Central memory CD4-positive, alpha-beta T cell (primary cell): ENCODE data around the gene LDLRAD4.

Source experiments
- DNase-seq: peaks from one replicate; pipeline ENCODE4 v3.0.0; 2022

The LDLRAD4 gene

GRCh38 chr18:13524811-13525210, 306.3 kb downstream of the LDLRAD4 start:
- DNase-seq: no peak

DNA sequence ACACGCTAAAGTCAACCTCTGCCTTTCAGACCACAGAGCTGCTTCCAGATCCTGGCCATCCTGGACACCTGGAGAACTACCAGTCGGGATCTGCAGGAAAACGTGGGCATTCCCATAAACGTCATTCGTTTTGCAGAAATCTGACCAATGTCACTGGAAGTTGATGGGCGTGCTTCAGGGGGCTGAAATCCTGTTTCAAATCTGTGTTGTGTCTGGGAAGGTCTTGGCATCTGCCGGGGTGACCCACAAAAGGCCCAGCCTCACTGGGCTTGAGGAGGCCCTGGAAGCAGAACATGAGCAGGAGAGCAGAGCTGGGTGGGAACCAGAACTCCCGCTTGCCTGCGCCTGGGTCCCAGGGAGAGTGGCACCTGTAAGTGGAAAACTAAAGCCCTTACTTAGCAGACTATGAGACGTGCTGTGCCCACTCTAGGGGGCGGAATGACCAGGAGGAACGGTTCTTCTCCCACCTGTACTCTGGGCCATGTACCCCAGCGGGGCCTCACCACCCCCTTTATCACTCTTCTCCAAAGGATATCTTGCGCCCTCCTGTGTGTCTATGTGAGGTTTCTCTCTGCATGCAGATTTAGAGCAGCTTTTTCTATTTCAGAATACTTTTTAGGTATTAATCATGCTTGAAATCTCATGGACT, 306.9 kb downstream of the LDLRAD4 start:
- no peak for DNase-seq

DNA sequence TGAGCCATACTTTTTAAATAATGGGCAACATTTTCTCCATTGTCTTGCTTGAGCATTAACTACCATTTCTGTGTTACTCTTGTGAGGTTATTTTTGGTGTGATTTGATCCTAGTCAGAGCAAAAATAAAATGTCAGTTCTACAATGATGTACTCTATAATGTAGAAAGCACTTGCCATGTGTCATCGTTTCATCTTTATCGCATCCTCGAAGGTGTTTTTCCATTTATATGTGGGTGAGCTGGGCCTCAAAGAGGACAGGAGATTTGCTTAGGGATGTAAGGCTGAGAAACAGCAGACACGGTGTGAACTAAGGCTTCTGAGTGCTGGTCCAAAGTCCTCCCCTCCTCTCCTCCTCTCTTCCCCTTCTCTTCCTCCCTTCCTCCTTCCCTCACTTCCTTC, 308.0 kb downstream of the LDLRAD4 start:
- DNase-seq: no peak

DNA sequence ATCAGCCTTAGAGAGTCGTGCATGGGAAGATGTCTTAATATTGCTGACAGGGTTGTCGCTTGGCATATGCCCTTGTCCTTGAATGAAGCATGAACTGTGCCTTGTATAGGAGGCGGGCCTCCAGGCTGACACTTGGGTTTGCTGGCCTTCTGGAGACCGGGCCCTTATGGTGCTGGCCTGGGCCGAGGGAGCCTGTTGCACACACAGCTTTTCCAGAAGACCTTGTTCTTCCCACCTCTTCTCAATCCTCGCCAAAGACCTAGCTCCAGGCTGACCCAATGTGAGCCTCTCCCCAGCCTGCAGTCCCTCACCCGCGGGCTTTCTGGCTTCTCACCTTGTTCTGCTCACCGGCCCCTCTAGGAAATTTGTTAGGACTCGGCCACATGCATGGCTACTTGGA, 308.7 kb downstream of the LDLRAD4 start:
- DNase-seq: no peak

GRCh38 chr18:13527730-13528129, 309.2 kb downstream of the LDLRAD4 start:
- no peak for DNase-seq

DNA sequence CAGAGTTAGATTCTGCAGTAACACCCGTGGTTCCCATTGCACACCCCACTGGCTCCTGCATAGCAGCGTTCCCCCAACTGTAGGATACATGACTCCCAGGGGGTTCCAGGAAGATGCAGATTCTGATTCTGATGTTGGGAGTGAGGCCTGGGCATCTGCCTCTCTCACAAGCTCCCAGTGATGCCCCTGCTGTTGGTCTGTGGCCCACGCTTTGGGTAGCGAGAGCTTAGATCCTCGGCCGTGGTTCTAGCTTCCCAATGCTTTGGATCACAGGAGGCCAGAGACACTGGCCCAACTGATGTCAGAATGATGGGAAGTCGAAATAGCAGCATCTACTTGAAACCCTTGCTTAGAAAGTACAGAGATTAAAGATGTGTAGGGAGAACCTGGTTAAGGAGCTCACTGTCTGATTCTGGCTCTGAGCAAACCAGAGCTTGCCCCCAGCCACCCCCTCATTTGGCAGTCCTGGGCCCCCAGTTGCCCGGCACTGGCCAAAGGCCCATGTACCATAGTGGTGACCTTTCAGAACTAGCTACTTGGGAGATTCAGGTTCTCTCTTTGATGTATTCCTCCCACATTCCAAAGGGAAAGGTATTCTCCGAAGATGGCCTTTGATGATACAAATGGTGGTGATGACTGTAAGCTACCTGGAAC, 310.3 kb downstream of the LDLRAD4 start:
- DNase-seq: no peak

DNA sequence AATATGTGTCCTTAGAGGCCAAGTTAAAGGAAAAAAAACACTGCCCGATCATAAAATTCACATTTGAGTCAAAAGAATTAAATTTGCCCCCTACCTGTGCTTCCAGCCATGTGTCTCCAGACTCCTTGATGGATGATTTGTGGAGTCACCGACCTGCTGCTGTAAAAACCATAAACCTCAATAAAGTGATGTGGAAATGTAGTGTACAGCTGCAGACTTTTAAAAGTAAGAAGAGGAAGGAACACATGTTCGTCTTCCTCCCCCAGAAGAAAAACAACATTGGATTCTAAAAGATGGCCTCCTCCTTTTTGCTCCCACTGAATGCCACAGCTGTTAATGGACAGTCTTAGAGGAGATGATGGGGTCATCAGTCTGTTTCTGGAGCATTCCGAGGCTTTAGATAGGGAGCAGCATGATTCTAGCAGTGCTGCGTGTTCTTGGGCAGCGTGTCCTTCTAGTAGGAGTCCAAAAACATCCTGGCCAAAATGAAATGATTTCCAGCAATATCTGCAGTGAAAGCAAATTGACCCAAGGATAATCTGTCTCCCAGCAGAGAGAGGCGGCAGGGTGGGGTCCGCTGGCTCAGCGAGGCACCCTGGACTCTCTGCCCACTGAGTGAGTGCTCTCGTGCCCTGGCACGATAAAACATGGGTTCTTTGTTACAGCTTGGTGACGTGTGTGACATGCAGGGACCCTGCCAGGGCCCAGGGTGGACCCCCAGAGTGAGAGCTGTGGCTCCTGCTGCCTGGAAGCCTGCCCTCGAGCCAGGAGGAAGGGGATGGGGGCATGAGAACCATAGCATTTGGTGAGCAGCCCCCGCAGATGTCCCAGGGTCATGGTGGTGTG, 311.7 kb downstream of the LDLRAD4 start:
- no peak for DNase-seq

DNA sequence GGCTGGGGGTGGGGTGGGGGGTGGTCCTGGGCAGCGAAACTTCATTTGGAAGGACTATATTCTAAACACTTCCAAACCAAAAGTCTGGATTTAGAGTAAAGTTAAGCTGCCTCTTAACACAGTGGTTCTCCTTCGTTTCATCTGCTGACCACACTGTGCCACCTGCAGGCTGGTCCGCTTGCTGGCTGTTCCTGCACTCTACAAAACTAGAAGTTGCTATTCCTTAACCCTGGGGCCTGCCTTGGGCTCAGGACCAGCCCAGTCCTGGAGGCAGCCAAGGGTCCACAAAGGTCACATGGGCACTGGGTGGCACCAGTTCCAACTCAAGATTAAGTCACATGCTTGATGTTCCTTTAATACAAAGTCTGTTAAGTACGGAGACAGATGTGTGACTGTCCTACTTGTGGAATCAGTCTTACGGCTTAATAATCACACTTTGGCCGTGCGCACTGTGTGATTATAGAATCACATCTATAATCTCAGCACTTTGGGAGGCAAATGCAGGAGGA, 312.4 kb downstream of the LDLRAD4 start:
- DNase-seq: no peak

GRCh38 chr18:13531681-13532325, 313.2 kb downstream of the LDLRAD4 start:
- no peak for DNase-seq

DNA sequence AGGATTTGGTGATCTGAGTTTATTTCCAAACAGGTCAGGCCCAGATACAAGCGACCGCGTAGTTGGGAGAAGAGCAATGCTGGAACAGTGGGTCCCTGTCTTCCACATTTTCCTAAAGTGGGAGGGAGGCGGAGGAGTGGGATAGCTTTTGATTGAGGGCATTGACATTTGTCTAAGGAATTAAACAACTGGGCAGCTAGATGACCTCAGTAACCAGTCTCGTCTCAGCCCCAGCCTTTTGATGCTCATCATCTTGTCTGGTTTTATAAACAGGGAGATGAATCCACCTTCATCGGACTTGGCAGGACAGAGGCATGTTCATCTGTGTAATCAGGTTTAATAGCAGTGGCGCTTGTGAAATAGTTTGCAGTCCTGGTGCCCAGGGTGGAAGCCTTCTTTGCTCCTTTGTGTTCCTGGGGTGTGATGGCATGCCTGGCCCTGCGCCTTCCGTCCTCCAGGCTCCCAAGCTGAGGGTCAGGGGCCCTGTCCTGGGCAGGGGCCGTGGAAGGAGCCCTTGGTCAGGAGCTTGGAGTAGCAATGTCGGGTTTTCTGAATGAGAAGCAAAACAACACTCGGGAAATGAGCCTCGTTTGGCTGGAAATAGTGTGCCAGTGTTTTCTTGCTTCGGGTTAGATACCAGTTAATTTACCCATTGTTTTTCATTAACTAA, 314.0 kb downstream of the LDLRAD4 start:
- DNase-seq: no peak

GRCh38 chr18:13534631-13535030, 316.1 kb downstream of the LDLRAD4 start:
- no peak for DNase-seq

GRCh38 chr18:13536578-13536977, 318.0 kb downstream of the LDLRAD4 start:
- DNase-seq: no peak

- no peak for DNase-seq
Measured at GRCh38 chr18:13537022-13537780, 318.6 kb downstream of the LDLRAD4 start.

GRCh38 chr18:13538630-13539029, 320.1 kb downstream of the LDLRAD4 start:
- DNase-seq: no peak

DNA sequence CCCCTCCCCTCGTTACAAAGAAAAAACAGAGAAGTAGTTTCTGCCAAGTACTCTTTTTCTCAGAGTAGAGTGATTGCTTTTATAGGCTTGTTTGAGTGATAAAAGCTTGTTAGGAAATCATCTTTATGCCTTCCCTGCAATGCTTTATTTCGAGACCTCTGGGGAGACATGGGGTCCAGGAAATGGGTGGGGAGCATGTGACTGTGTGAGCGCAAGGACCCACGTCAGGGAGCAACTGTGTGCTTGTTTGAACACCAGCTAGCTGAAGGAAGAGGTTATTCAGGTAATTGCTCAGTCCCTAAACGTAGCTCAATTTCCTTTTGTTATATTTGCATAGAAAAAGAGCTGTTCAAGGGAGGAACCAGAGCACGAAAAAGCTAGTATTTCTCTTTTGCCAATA, 320.5 kb downstream of the LDLRAD4 start:
- DNase-seq: peak; percentile 51

- DNase-seq: no peak
Measured at GRCh38 chr18:13539843-13540476, 321.4 kb downstream of the LDLRAD4 start.

- DNase-seq: no peak
Measured at GRCh38 chr18:13540477-13541182, 322.1 kb downstream of the LDLRAD4 start.

DNA sequence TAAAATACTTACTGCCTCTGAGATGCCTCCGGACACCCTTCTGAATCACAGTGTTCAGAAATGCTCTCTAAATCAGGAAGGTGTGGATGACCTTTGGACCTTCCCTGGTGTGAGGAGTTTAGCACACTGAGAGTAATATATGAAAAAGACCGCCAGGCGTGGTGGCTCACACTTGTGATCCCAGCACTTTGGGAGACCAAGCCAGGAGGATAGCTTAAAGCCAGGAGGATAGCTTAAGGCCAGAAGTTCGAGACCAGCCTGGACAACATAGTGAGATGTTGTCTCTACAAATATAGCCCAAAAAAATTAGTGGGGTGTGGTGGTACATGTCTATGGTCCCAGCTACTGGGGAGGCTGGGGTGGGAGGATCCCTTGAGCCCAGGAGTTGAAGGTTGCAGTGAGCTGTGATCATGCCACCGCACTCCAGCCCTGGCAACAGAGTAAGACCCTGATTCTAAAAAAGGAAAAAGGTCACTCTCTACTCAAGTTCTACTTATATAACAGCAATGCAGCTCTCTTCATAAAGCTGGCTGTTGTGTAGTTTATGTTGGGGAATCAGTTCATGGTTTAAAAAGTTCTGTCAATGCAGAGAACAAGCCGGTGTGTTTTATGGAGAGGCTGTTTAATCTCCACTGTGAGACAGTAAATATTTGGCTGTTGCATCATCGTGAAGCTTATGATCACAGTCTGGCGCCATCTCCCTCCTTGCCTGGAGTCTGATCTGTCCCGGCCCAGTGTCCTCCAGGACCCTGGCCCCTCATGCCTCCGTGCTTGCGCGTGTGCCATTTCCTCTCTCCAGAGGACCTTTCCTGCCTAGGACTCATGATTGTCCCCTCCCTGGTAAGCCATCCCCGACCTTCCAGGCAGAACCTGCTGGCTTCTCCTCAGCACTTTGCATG, 323.3 kb downstream of the LDLRAD4 start:
- DNase-seq: no peak

- no peak for DNase-seq
Measured at GRCh38 chr18:13542520-13542847, 323.9 kb downstream of the LDLRAD4 start.

- no peak for DNase-seq
Measured at GRCh38 chr18:13543144-13543543, 324.6 kb downstream of the LDLRAD4 start.
